Endothelial cell of umbilical vein (primary cell): ENCODE results near the gene FHOD3. TPM values are rescaled to one million over a fixed set of nuclear protein-coding genes. Genes with fewer than 3 reads are reported as not detected.

Experiments used
- BruUV-seq: library from RNA; stranded (reverse); fragments of 400-500 nt; replicated peaks from 2 replicates; lab custom pipeline; 2021; lab: Mats Ljungman, UMichigan
- CTCF ChIA-PET: fragments of 300-600, 350-600 bp; sonication (Branson Sonifier 250); formaldehyde crosslinking; loops from one replicate; lab custom pipeline; 2021; ENCODE audit warnings: antibody characterized with exemption, inconsistent platforms; lab: Charles Lee
- POLR2A ChIA-PET: fragments of 300-600, 350-600 bp; sonication (Branson Sonifier 250); formaldehyde crosslinking; loops from one replicate; lab custom pipeline; 2021; ENCODE audit warnings: antibody characterized with exemption, inconsistent platforms; lab: Charles Lee
- DNase-seq: peaks from one replicate; pipeline ENCODE4 v3.0.0-alpha.2; 2011; ENCODE audit warnings: low read depth, low spot score
- FAIRE-seq: peaks from 2 replicates; lab custom pipeline; 2011; peaks lifted over from hg19 to GRCh38; lab: Jason Lieb, UNC
- H2AFZ ChIP-seq: 2 replicates; pipeline ENCODE4 v1.6.0; 2012; ENCODE audit warnings: low read depth, low read length, control low read depth, inconsistent platforms
- H3K27ac ChIP-seq: 2 replicates; pipeline ENCODE4 v1.5.1; 2011; ENCODE audit warnings: low read depth, mild to moderate bottlenecking, control low read depth, low read length, moderate library complexity; ENCODE audit not compliant: insufficient read depth
- H3K27me3 ChIP-seq, 2 experiments: 2 replicates each; pipeline versions ENCODE4 v1.6.0 to v1.6.1; 2011; ENCODE audit warnings: low read length in 2 of 2, mixed read lengths in 1 of 2; ENCODE audit not compliant: control insufficient read depth in 2 of 2, insufficient read depth in 2 of 2
- H3K36me3 ChIP-seq, 2 experiments: 2 replicates in 1 of 2; 3 replicates in 1 of 2; pipeline ENCODE4 v1.5.1; 2011; ENCODE audit warnings: low read length in 2 of 2, mild to moderate bottlenecking in 1 of 2, moderate library complexity in 1 of 2; ENCODE audit not compliant: control insufficient read depth in 2 of 2, insufficient read depth in 2 of 2; ENCODE audit errors: extremely low read depth in 1 of 2
- H3K4me1 ChIP-seq: 3 replicates; pipeline ENCODE4 v1.5.1; 2011; ENCODE audit warnings: mild to moderate bottlenecking, low read length; ENCODE audit not compliant: control insufficient read depth, insufficient read depth; ENCODE audit errors: extremely low read depth
- H3K4me2 ChIP-seq: 2 replicates; pipeline ENCODE4 v1.6.1; 2011; ENCODE audit warnings: low read length, control low read depth, mixed read lengths; ENCODE audit not compliant: insufficient read depth
- H3K4me3 ChIP-seq, 3 experiments: fragments of 200-600 bp in 1 of 3; sonication (generic), shearing (Covaris generic) in 1 of 3; replicated peaks in 1 of 3; 2 replicates each; pipeline ENCODE4 v1.5.1; 2011 to 2016; ENCODE audit warnings: control low read depth in 3 of 3, low read length in 3 of 3, mild to moderate bottlenecking in 2 of 3, inconsistent platforms in 1 of 3, low read depth in 1 of 3, moderate library complexity in 1 of 3; ENCODE audit not compliant: insufficient read depth in 1 of 3
- H3K79me2 ChIP-seq: 2 replicates; pipeline ENCODE4 v1.6.0; 2012; ENCODE audit warnings: low read length, inconsistent platforms; ENCODE audit not compliant: control insufficient read depth, insufficient read depth
- H3K9ac ChIP-seq: replicated peaks from 2 replicates; pipeline ENCODE3; 2011; ENCODE audit warnings: low read length, control low read depth; ENCODE audit not compliant: insufficient read depth; ENCODE audit errors: extremely low read depth
- H3K9me1 ChIP-seq: replicated peaks from 3 replicates; pipeline ENCODE4 v1.6.0; 2011; ENCODE audit warnings: mild to moderate bottlenecking, low read length; ENCODE audit not compliant: control insufficient read depth, insufficient read depth; ENCODE audit errors: extremely low read depth
- H3K9me3 ChIP-seq: replicated peaks from 2 replicates; pipeline ENCODE4 v1.5.1; 2012; ENCODE audit warnings: low read length, inconsistent platforms; ENCODE audit not compliant: control insufficient read depth, insufficient read depth
- H4K20me1 ChIP-seq: replicated peaks from 2 replicates; pipeline ENCODE3; 2011; ENCODE audit warnings: mild to moderate bottlenecking, low read length; ENCODE audit not compliant: control insufficient read depth, insufficient read depth; ENCODE audit errors: extremely low read depth
- EZH2 ChIP-seq: IDR thresholded peaks from 2 replicates; pipeline ENCODE4 v1.6.1; 2012; ENCODE audit warnings: borderline replicate concordance, low read depth, mild to moderate bottlenecking, moderate library complexity, low read length, inconsistent platforms; ENCODE audit not compliant: severe bottlenecking
- FOS ChIP-seq: IDR thresholded peaks from 2 replicates; pipeline ENCODE4 v1.6.1; 2011; ENCODE audit warnings: mild to moderate bottlenecking, low read length, moderate library complexity, borderline replicate concordance; ENCODE audit not compliant: insufficient read depth
- GATA2 ChIP-seq: IDR thresholded peaks from 2 replicates; pipeline ENCODE4 v1.7.0; 2011; ENCODE audit warnings: low read depth, mild to moderate bottlenecking, moderate library complexity, mixed read lengths, low read length; ENCODE audit not compliant: insufficient read length, insufficient read depth
- JUN ChIP-seq: IDR thresholded peaks from 2 replicates; pipeline ENCODE4 v1.6.1; 2011; ENCODE audit warnings: borderline replicate concordance, low read depth; ENCODE audit not compliant: insufficient read length, insufficient read depth
- MYC ChIP-seq: IDR thresholded peaks from one replicate; pipeline ENCODE4 v1.6.1; 2011; ENCODE audit warnings: mild to moderate bottlenecking, low read depth, low read length
- POLR2A ChIP-seq: IDR thresholded peaks from 2 replicates; pipeline ENCODE4 v1.6.1; 2012; ENCODE audit warnings: low read depth, mild to moderate bottlenecking, control low read depth, low read length
- POLR2AphosphoS5 ChIP-seq: IDR thresholded peaks from 2 replicates; pipeline ENCODE4 v1.6.1; 2012; ENCODE audit warnings: low read depth, mild to moderate bottlenecking, control low read depth, low read length, moderate library complexity; ENCODE audit not compliant: insufficient read depth
- dilution Hi-C: fragments of 300-500 bp; cut with MboI; formaldehyde crosslinking; loops from one replicate; pipeline ENCODE4 v1.15.0; 2019; ENCODE audit warnings: low sequenced_read_pairs; ENCODE audit not compliant: extremely low pct_ligation_motif_present
- intact Hi-C: fragments of 100-400 bp; cut with micrococcal nuclease; formaldehyde crosslinking; loops from one replicate; pipeline ENCODE4 v1.10.0; 2022
- polyA plus RNA-seq, 4 experiments: library from polyadenylated mRNA; depleted of rRNA in 3 of 4; stranded (reverse) in 3 of 4; unstranded in 1 of 4; fragments of >200 nt; gene quantifications; 2 replicates each; pipeline versions ENCODE4 v1.2.1 to v1.2.3, GENCODE V29; 2011 to 2012; ENCODE audit warnings: missing spikeins in 1 of 4
- total RNA-seq: library from RNA; stranded (reverse); gene quantifications from 2 replicates; pipeline ENCODE4 v1.2.3, GENCODE V29; 2021
- TF ChIP-seq, protein P1 (sequence below): IDR thresholded peaks from 2 replicates; pipeline ENCODE4 v1.6.1; 2011; ENCODE audit not compliant: insufficient read depth, insufficient read length
- TF ChIP-seq, protein P2 (sequence below), 2 donors: IDR thresholded peaks; 1 replicate in 1 of 2; 2 replicates in 1 of 2; pipeline ENCODE4 v1.5.1; 2011; ENCODE audit warnings: low read length in 2 of 2, mild to moderate bottlenecking in 2 of 2, moderate library complexity in 2 of 2, control low read depth in 1 of 2, inconsistent platforms in 1 of 2, low read depth in 1 of 2; ENCODE audit not compliant: insufficient read depth in 1 of 2; ENCODE audit errors: extremely low read depth in 1 of 2

The FHOD3 gene
- total and polyA plus RNA-seq, 2 donors (not counting 3 experiments of a cell fraction or from before 2014, with no cell fraction given), result 0.06 to 1.5 TPM

DNA sequence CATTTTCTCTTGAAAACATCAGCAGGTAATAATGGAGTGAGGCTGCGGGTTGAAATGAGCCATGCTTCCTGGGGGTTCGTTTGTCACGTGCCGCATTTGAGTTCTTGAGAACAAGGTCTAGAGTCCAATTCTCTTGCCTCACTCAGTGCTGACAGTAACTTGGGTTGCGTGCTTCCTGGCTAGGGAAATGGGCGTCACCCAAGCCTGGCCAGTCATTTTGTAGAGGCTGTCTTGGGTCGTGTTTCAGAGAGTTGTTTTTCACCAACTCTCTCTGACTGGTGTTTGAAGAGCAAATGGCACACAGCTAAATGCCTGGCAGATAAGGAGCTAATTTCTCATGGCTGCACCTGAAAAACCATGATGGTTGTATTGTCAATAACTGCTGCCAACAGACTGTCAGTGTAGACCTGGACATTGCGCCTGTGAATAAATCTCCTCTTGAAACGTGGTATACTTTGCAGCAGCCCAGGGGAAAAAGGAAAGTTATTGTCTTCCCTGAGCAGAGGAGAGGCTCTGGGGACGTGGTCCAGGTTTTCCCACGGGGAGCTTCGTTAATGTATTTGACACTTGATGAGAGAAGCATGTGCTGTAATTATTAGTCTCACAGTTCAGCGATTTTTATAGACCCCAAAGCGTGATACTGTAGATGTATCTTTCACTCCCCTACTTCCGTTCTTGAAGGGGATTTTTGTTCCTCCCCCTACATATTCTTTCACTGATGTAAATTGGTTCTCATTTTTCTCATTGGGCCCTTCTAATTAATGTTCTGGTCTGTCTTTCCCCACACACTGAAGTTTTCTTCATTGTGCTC lies 196.0 kb downstream of the FHOD3 start:
- FAIRE-seq (no peak), DNase-seq (no peak)
- no peak overlapping the region for H3K4me2 ChIP-seq
- no peak overlapping the region for H3K27ac ChIP-seq
- ChIA-PET CTCF (no interaction called here), POLR2A (no interaction called here)
- no TSS peak for BruUV-seq
- H3K4me3 ChIP-seq, result no peak overlapping the region
- no peak overlapping the region for H2AFZ ChIP-seq
- H4K20me1 ChIP-seq, result no peaks in the 10 kb centered on the region
- no peaks in the 10 kb centered on the region for H3K27me3 ChIP-seq
- H3K79me2 ChIP-seq, result no peaks in the 10 kb centered on the region
- dilution Hi-C loops (no loop called here), intact Hi-C loops (no loop called here)
- no peaks in the 10 kb centered on the region for H3K9me1 ChIP-seq
- no peaks in the 10 kb centered on the region for H3K9me3 ChIP-seq
- H3K9ac ChIP-seq, result no peak overlapping the region
- H3K36me3 ChIP-seq, result no peaks in the 10 kb centered on the region
- TF ChIP-seq EZH2 (no peak), MYC (no peak), JUN (no peak), POLR2AphosphoS5 (no peak), GATA2 (no peak), POLR2A (no peak), FOS (no peak)
- TF ChIP-seq, protein P1, sequence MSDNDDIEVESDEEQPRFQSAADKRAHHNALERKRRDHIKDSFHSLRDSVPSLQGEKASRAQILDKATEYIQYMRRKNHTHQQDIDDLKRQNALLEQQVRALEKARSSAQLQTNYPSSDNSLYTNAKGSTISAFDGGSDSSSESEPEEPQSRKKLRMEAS, result no peak
- TF ChIP-seq, protein P2, sequence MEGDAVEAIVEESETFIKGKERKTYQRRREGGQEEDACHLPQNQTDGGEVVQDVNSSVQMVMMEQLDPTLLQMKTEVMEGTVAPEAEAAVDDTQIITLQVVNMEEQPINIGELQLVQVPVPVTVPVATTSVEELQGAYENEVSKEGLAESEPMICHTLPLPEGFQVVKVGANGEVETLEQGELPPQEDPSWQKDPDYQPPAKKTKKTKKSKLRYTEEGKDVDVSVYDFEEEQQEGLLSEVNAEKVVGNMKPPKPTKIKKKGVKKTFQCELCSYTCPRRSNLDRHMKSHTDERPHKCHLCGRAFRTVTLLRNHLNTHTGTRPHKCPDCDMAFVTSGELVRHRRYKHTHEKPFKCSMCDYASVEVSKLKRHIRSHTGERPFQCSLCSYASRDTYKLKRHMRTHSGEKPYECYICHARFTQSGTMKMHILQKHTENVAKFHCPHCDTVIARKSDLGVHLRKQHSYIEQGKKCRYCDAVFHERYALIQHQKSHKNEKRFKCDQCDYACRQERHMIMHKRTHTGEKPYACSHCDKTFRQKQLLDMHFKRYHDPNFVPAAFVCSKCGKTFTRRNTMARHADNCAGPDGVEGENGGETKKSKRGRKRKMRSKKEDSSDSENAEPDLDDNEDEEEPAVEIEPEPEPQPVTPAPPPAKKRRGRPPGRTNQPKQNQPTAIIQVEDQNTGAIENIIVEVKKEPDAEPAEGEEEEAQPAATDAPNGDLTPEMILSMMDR (IDR thresholded peaks at IDR 0.05; ENCODE audit: extremely low read depth in 1 of 2, insufficient read depth in 1 of 2, low read depth in 1 of 2, low read length in 2 of 2), result no peak
- no peaks in the 10 kb centered on the region for H3K4me1 ChIP-seq
